EH (cell line): ENCODE measurements around the gene C17orf113.
A peak's percentile ranks its signal among the peaks of the same experiment; 100 is the strongest.

Experiments used
- DNase-seq: peaks from one replicate; pipeline ENCODE4 v3.0.0-alpha.2; 2015; ENCODE audit warnings: low read depth

The C17orf113 gene

GRCh38 chr17:42050393-42051012 lies at the start of gene C17orf113:
TSS of gene C17orf113 (minus strand) at chr17:42050601. CDS start at chr17:42043376, 7,225 bp downstream.
- DNase-seq = peak; percentile 40

GRCh38 chr17:42098730-42099399 lies 48.5 kb upstream of the C17orf113 start:
- DNase-seq = no peak

DNA sequence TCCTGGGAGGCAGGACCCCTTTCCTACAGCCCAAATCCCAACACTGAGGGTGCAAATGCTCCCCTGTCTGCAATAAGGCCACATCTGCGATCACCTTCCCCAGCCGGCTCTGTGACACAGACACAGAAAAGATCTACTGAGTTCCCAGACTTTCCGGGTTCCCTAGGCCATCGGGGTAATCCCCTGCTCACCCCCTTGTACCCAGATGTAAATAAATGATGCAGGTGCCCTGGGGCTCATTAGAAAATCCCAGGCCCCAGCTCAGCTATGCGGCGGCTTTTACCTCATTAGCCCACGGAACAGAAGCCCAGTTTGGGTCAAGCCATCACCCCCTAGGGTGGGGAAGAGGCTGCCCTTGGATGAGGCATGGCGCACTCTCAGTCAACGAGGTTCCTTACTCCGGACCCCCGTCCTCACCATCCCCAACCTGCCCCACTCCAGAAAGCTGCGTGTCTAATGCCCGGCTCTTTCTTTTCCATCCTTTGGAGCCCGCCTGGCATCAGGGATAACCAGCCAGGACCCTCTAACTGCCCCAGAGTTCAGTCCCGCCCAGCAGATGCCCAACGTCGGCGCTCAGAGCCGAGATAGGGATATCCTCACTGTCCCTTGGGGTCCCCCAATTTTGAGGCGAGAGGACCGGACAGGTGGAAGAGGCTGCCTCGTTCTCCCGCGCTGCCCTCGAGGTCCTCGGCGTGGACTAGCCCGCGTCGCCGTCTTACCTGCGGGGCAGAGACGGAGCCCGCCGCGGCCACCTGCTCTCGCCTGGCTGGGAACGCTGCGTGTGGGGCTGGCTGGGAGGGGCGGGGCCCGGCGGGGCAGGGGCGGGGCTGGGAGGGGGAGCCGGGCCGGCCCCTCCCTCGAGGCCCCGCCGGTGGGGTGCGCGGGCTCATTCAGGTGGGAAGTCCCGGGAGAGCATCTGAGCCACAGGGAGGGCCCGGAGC lies 47.6 kb upstream of the C17orf113 start, which contains the start of gene ZNF385C:
TSS of gene ZNF385C (minus strand) at position 783 of the 941 bp plus-strand sequence. CDS start 35,417 bp downstream, outside the sequence.
- DNase-seq = no peak

DNA sequence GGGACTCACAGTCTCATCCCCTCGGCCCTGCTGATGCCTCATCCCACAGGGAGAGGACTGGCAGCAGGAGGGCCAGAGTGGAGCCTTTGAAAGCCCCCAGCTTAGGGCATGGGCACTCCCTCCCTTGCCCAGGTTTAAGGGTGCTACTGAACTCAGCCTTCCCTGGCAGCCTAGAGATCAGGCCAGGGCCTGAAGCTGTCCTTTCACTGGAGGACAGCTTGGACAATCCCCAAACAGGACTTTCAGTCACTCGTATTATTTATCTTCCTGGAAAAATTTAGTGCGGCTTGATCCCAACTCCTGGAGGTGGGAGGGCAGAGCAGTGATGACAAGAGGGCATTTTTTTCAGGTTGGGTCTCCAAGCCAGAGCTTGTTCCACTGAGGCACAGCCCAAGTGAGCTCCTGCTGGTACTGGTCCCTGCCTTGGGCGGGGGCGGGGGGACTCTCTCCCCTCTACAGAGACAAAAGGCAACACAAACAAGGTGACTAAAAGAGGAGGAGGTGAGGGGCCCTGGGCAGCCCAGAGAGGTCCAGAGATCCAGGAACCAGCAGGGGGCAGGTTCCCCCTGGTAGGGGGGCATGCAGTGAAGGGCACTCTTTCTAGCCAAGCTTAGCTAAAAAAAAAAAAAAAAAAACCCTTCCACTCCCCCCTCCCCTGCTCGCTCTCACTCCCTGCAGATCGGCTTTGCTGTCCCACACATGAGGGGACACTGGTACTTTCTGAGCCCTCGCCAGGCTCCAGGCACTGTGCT lies 46.1 kb upstream of the C17orf113 start:
- no peak for DNase-seq

GRCh38 chr17:42094375-42095069 lies 44.1 kb upstream of the C17orf113 start:
- DNase-seq = no peak

DNA sequence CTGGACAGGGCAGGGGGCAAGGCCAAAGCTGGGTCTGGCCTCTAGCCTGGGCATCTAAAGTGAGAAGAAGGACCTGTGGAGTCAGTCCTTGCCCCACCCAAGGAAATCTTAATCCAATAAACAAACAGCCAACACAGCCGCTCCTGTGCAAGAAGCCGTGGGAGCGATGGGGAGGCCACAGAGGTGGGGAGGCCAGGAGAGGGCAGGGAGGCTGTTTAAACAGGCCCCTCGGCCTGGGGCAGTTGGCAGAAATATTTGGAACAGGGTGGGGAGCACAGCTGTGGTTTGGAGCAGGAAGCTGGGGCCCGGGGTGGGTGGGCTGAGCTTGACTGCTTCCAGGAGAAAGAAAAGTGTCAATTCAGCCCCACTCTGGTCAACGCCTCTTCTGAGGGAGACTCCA lies 42.5 kb upstream of the C17orf113 start:
- DNase-seq = no peak

- DNase-seq = no peak
These were observed 40.8 kb upstream of the C17orf113 start for GRCh38 chr17:42090964-42091790.

DNA sequence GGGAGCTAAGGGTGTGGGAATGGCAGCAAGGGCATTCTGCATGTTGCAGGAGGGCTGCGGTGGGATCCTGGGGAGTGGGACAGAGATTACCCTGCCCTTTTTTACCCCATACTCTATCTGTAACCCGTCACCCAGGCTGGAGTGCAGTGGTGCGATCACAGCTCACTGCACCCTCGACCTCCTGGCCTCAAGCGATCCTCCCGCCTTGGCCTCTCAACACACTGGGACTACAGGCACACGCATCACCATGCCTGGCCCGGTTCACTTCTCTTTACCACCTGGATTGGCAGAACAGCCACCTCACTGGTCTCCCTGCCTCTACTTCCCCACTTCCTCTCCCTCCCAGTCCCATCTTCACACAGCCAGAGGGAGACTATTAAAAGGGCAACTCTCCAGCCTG lies 38.3 kb upstream of the C17orf113 start:
- no peak for DNase-seq

GRCh38 chr17:42087736-42088705 lies 37.6 kb upstream of the C17orf113 start:
- no peak for DNase-seq

DNA sequence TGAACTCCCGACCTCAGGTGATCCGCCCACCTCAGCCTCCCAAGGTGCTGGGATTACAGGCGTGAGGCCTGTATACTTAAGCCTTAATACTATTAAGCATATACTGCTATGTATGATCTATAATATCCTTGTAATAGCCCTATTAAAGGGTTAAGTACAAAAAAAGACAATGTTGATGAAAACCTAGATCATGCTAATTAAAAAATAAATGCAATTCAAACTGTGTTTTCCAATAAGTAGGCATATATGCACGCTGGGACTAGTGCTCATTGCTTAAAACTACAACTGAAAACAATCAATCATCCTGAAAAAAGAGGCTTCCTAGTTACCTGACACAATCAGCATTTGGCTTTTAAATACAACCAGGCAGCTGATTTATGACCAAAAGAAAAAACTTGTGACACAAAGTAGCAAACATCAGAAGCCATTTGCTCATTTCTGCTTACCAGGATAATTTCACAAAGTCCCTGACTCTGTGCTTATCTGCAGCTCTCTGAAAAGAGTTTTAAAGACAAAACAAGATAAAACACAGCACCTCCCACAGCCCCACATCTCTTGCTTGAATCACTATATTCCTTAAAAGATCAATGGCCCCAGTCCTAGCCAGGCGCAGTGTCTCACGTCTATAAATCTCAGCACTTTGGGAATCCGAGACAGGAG lies 36.8 kb upstream of the C17orf113 start:
- no peak for DNase-seq

GRCh38 chr17:42081516-42082129 lies 31.2 kb upstream of the C17orf113 start:
- DNase-seq = no peak

GRCh38 chr17:42079541-42079940 lies 29.1 kb upstream of the C17orf113 start:
- DNase-seq = no peak

GRCh38 chr17:42078396-42079043 lies 28.1 kb upstream of the C17orf113 start:
- DNase-seq = peak; percentile 11

DNA sequence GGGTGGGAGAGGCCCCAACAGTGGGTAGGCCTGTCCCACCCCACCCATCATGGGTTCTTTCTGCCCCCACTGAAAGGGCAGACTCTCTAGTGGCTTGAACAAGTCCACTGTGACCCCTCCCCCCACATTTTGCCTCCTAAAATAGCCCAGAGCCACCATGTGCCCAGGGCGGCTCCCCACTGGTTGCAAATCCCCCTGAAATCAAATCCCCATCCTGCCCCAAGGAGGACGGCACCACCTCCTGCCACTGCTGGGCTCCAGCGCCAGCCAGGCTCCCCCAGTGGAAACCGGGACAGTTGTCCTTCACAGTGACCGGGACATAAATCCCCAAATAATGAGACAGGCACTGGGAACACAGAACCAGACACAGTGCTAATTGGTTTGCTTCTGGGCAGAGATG lies 27.4 kb upstream of the C17orf113 start:
- DNase-seq = no peak

GRCh38 chr17:42076797-42077559 lies 26.6 kb upstream of the C17orf113 start:
- DNase-seq = no peak

DNA sequence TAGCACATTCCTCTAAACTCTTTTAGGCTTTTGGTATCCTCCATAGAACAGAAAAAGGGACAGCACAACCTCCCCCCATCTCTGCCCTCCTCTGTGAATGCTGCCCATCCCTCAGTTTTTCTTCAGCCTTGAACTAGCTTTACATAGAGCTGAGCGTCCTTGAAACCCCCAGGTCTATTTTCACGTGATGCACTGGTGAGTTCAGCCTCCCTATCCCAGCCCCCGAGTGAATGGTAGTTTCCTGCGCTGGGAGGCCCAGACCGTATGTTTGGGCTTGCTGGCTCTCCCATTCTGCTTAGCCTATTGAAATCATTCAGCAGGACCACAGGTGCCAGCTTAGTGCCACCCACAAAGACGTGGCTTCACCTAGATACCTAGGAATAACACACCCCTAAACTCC lies 25.4 kb upstream of the C17orf113 start:
- no peak for DNase-seq
